H54 (cell line): ENCODE results near the gene RFX7.

Source experiments
- DNase-seq: peaks from one replicate; pipeline ENCODE4 v3.0.0; 2011; ENCODE audit warnings: low spot score, mixed read lengths; ENCODE audit not compliant: insufficient read length
- FAIRE-seq: peaks from 3 replicates; lab custom pipeline; 2011; peaks lifted over from hg19 to GRCh38; lab: Jason Lieb, UNC
- POLR2A ChIP-seq: IDR thresholded peaks from 2 replicates; pipeline ENCODE4 v1.6.1; 2011; ENCODE audit warnings: low read depth, mild to moderate bottlenecking, low read length

RFX7 gene

DNA sequence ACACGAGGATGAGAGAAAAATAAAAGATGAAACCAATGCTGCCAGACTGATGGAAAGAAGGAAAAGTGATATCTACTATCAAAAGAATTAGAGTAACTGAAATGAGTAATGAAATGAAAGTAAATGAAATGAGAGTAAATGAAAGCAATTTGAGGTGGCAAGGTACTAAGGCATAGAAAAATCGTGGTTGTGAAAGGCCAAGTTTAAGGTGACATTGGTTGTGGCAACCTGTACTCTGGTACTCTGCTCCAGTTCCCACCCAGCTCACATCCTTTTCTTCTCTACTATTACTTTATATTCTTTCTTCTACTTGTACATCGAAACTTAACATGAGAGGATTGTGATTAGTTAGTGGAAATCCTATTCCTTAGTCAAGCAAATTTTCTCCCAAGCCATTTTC is 10.1 kb downstream of the RFX7 start:
- no peak for TF ChIP-seq POLR2A
- no peak for DNase-seq
- no peak for FAIRE-seq

DNA sequence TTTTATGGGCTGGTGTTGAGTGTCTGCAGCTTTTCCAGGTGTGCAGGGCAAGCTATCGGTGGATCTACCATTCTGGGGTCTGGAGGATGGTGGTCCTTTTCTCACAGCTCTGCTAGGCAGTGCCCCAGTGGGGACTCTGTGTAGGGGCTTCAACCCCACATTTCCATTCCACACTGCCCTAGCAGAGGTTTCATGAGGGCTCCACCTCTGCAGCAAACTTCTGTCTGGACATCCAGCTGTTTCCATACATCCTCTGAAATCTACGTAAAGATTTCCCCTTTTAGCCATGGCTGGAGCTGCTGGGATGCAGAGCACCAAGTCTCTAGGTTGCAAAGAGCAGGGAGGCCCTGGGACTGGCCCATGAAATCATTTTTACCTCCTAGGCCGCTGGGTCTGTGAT is 11.6 kb downstream of the RFX7 start:
- TF ChIP-seq POLR2A, result no peak
- FAIRE-seq, result no peak
- no peak for DNase-seq

DNA sequence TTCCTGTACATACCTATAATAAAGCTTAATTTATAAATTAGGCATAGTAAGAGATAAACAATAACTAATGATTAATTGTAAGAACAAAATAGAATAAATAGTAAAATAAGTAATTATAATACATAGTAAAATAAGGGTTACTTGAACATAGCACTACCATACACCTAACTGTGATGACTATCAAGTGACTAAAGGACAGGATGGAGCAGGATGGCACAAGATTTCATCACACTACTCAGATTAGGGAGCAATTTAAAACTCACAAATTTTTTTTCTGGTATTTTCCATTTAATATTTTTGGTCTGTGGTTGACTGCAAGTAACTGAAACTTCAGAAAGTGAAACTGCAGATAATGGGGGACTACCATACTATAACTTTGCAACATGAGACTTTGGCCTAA is 14.8 kb downstream of the RFX7 start:
- TF ChIP-seq POLR2A, result no peak
- FAIRE-seq (no peak), DNase-seq (no peak)

DNA sequence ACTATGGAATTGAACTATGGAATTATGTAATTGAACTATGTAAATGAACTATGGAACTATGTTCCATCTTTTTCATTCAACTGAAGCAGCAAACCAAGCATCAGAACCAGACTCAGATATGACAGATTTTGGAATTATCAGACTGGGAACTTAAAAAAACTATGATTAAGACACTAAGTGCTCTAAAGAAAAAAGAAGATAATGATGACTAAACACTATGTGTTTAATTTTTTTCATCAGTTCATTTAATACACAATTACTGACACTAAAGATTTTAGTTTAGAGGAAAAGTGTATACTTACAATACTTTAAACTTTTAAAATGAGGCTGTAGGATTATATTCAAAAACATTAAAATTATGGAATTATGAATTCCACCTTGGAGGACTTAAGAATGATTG is 15.3 kb downstream of the RFX7 start:
- FAIRE-seq (no peak), DNase-seq (no peak)
- TF ChIP-seq POLR2A, result no peak

DNA sequence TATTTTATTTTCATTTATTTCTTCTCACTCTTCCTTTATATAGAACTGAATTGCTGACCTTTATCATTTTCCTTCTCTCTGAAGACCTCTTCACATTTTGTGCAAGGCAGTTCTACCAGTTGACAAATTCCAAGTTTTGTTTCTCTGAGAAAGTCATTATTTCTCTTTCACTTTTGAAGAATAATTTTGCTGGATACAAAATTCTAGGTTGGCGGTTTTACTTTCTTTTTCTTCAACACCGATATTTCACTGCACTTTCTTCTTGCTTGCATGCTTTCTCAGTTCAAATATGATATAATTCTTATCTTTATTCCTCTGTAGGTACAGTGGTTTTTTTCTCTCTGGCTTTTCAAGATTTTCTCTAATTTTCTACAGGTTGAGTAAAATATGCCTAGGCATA is 15.9 kb downstream of the RFX7 start:
- FAIRE-seq (no peak), DNase-seq (no peak)
- TF ChIP-seq POLR2A, result no peak

DNA sequence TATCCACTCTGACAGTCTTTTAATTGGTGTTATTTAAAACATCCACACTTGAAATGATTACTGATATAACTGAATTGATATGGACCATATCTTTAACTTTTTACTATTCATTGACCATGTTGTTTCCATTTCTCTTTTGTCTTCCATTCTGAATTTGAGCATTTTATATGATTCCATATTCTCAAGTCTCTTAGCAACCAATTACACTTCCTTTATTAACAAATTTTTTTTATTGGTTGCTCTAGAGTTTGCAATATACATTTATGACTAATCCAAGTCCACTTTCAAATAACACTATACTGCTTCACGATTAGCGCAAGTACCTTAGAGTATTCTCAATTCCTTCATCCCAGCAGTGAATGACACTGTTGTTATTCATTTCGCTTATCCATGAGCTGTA is 16.4 kb downstream of the RFX7 start:
- FAIRE-seq (no peak), DNase-seq (no peak)
- no peak for TF ChIP-seq POLR2A

DNA sequence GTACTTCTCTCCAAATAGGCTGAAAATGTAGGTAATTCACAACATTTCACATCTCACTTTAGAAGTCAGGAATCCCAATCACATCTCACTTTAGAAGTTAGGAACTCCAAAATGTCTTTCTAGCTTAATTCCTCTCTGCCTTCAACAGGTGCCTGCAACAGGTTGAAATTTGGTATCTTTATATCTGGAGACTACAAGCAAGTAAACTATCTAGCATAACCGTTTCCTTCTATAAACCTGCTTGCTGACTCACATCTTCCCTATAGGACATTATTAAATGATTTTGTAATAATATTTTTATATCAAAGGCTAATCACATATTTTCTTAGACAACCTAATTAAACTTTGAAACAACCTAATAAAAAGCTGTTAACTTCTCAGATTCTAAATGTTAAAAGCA is 18.2 kb downstream of the RFX7 start:
- no peak for FAIRE-seq
- DNase-seq, result no peak
- TF ChIP-seq POLR2A, result no peak

DNA sequence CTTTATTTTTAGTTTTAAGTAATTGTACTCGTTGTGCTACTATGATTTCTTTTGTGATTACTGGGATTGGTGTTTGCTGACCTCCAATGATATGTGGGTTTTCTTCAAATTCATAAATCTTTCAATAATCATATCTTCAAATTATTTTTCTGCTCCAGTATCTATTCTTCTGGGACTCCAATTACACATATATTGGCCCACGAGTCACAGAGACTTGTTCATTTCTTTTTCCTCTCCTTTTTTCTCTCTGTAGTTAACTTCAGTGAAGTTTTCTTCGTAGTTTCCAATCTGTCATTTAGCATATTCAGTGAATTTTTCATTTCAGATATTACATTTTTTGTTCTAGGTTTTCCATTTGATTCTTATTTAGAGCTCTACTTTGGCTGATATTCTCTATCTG is 21.4 kb downstream of the RFX7 start:
- no peak for DNase-seq
- no peak for FAIRE-seq
- no peak for TF ChIP-seq POLR2A

DNA sequence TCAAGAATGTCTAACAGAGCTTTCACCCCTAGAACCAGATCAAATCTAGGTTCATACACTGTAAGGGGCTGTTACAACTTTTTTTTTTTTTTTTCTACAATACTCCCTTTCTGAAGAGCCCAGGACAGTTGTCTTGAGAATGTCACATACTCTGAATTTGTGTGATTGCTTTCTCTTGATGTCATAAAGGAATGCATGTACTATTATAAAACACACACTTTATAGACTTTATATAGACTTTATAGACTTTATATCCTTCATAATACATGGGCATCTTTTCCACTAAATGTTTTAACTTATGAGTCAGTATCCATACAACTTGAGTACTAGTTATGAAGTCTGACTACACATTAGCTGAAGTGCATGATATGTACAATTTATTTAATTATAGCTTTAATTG is 26.3 kb downstream of the RFX7 start:
- FAIRE-seq (no peak), DNase-seq (no peak)
- TF ChIP-seq POLR2A, result no peak

DNA sequence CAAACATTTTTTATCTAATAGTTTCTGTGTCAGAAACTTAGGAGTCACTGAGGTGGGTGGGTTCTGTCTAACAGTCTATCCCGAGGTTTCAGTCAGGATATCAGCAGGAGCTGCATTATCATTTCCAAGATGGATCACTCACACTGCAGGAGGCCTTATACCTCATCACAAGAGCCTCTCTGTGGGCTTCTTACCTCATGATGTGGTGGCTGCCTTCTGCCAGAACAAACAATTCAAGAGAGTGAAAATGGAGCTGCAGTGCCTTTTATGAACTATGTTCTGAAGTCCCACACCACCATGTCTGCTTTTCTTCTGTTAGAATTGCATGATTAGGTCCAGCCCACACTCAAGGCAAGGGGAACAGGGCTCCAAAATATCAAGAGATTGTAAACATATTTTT is 27.9 kb downstream of the RFX7 start:
- peak; percentile 29 for DNase-seq

DNA sequence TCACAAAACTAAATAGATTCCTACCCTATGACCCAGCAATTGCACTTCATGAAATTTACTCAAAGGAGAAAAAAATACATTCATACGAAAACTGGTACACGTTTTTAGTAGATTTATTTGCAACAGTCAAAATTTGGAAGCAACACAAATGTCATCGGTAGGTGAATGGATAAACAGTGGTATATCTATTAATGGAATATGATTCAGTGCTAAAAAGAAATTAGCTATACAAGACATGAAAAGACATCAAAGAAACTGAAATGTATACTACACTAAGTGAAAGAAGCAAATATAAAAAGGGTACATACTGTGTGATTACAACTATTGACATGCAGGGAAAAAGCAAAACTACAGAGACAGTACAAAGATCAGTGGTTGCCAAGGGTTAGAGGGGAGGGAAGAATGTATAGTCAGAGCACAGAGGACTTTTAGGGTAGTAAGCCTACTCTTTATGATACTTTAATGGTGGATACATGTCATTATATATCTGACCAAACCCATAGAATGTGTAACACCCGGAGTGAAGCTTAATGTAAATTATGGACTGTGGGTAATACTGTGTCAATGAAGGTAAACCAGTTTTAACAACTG is 31.6 kb downstream of the RFX7 start:
- DNase-seq (no peak), FAIRE-seq (no peak)
- TF ChIP-seq POLR2A, result no peak

More for the DNA sequence above, 27.9 kb downstream of the RFX7 start:
- peak; percentile 95 for FAIRE-seq
- TF ChIP-seq POLR2A, result no peak

DNA sequence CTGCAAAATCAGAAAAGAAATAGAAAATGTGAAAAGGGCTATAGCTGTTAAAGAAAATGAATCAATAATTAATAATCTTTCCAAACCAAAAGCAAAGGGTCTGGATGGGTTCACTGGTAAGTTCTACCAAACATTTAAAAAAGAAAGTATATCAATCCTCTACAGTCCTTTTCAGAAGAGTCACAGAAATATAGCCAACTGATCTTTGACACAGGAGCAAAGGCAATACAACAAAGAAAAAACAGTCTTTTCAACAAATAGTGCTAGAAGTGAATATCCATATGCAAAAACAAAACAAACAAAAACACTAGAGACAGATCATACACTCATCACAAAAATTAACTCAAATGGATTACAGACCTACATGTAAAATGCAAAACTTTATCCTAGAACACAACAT is 32.6 kb downstream of the RFX7 start:
- FAIRE-seq (no peak), DNase-seq (no peak)

DNA sequence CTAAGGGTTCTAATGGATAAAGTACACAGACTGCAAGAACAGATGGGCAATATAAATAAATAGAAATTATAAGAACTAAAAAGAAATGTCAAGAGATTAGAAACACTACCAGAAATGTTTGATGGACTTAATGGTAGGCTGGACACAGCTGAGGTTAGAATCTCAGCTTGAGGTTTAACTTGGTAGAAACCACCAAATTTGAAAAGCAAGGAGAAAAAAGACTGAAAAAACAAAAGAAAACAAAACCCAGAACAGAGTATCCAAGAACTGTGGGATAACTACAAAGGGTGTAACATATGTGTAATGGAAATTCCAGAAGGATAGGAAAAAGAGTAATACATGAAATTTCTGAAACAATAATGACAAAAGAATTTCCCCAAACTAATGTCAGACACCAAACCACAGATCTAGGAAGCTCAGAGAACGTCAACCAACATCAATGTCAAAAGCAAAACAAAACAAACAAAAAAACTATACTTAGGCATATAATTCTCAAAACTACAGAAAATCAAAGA is 35.0 kb downstream of the RFX7 start:
- no peak for DNase-seq
- no peak for FAIRE-seq
- no peak for TF ChIP-seq POLR2A

More for the DNA sequence above, 32.6 kb downstream of the RFX7 start:
- TF ChIP-seq POLR2A, result no peak

DNA sequence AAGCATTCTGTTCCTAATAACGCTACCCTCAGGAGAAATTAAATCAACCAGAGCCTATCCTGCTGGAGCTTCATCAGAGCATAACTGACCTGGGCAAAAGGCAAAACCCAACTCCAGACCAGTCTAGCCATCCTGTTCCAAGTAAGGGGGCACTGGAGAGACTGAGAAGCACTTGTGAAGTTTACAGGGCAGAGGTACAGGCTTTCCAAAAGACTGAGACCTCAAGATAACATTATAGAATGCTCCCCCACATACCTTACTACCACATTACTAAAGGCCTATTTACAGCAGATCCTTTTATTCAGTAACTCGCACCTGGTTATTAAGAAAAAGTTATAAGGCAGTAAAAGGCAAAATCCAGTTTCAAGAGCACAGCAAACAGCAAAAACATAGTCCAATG is 35.5 kb downstream of the RFX7 start:
- DNase-seq (no peak), FAIRE-seq (no peak)
- TF ChIP-seq POLR2A, result no peak

DNA sequence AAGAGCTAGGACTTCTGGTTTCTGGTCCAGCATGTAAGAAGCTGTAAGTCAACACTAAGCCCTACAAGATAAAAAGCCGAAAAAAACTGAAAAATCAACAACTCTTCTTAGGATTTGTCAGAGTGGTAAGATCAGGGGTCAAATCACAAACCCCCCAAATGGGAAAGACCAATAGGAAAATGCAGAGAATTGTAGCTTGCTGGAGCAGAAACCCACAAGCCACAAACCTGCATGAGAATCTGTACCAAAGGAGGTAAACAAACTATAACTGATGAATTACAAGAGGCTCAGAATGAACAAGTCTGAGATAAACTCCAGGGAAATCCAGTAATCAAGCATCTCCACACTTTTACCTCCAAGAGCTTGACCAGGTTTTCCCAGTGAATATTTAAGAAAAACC is 36.0 kb downstream of the RFX7 start:
- DNase-seq (no peak), FAIRE-seq (no peak)
- no peak for TF ChIP-seq POLR2A
